Medulla oblongata (tissue), 1 donor: ENCODE results near the gene MYD88.

Experiments
- DNase-seq: peaks from one replicate; pipeline ENCODE4 v3.0.0-alpha.2; 2015; ENCODE audit errors: extremely low spot score

MYD88 gene

DNA sequence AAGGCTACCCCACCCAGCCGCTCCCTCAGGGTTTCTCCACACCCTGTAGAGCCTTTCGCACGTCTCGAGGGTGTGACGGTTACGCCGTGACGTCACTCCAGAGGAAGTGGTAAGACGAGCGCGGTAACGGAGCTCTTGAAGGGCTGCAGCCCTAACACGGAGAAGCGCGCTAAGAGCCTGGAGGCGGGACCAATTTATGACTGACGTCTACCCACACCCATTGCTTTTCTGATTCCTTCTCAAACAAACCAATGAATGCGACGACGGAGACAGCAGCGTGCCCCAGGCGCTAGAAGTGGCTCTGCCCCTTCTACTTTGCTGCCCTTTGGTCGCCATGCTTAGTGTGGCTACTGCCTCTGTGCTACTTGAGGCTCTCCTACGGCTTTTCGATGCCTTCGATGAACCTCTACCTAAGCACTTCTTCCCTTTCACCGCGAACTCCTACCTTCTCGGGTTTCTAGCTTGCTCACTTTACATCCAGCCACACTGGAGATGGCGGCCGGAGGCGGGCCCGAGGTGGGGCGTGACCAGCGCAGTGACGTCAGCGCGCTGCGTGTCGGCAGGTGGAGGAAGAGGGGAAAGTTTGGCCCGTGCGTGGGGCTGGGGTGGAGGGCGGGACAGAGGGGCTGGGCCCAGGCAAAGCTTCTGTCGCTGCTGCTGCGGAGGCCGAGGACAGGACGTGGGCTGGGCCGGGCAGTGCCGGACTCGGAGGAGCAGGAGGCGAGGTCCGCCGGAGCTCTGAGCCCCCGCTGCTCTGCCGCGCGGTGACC is 26.7 kb downstream of the MYD88 start, which contains the start of gene OXSR1:
Gene OXSR1 (plus strand): TSS at position 586 of the 770 bp plus-strand sequence. CDS start 340 bp downstream, outside the sequence.
- peak; percentile 100 for DNase-seq

DNA sequence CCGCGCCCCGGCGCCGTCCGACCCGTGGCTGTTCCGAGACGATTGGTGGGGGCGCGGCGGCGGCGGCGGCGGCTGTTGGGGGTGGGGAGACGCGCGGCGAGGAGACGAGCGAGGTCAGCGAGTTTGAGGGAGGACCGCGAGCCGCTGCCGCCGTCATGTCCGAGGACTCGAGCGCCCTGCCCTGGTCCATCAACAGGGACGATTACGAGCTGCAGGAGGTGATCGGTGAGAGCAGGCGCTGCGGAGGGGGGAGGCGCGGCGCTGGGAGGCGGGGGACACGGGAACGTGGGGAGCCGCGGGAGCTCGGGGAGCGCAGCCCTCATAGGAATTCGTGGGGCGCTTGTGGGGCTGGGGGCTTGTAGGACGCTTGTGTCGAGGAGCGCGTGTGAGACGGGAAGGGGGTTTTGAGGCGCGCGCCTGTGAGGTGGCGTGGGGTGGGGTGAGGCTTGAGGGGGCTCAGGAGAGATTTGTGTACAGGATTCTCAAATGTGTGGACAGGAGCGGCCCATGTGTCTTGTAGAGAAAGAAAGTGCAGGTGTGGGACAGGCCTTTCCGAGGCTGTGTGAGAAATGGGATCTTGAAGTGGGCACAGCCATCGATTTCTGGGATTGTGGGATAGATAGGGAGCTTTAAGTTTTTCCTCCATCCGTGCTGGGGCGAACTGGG is 27.4 kb downstream of the MYD88 start:
- DNase-seq = peak; percentile 52

DNA sequence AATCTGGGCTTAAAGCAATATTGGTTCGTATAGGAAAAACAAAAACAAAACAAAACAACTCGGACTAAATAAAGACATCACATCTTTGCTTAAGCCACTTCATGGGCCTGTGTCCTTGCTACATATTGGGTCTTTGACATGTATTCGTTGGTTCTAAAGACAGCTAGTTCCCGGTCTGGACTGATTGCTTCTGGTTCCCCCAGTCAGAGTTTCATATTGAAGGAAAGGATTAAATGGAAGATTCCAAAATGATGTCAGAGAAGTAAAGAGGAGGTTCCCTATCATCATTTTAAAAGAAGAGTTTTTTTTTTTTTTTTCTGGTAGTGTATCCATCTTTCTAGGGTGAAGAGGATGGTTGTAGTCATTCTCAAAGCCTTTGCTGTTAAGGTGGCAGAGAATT is 29.1 kb downstream of the MYD88 start:
- no peak for DNase-seq

DNA sequence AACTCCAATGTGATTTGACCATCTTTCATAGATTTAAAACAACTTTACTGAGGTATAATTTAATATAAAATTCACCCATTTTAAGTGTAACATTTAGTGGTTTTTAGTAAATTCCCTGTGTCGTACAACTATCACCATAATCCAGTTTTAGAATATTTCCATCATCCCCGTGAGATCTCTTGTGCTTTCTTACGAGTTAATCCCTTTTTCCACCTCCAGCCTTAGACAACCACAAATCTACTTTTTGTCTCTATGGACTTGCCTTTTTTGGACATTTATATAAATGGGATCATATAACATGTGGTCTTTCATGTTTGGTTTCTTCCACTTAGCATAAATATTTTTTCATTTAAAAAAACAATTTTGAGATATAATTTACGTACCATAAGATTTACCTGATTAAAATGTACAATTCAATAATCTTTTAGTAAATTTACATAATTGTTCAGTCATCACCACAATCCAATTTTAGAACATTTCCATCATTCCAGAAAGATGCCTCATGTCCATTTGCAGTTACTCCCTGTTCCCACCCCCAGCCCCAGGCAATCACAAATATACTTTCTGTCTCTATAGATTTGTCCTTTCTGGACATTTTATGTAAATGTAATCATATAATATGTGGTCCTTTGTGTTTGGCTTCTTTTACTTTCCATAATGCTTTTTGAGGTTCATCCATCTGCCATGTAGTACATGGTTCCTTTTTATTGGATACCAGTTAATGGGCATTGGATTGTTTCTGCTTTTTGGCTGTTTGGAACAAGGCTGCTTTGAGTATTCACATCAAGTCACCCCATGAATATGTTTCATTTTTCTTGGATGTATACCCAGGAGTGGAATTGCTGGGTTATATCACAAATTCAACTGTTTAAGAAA is 29.9 kb downstream of the MYD88 start:
- DNase-seq = no peak

DNA sequence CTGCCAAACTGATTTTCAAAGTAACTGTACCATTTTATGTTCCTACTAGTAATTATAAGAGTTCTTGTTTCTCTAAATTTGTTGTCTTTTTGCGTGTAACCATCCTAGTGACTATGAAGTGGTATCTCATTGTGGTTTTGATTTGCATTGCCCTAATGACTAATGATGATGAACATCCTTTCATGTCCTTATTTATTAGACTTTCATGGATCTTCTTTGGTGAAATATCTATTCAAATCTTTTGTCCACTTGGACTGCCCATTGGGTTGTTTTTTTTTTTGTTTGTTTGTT is 30.5 kb downstream of the MYD88 start:
- DNase-seq = no peak

DNA sequence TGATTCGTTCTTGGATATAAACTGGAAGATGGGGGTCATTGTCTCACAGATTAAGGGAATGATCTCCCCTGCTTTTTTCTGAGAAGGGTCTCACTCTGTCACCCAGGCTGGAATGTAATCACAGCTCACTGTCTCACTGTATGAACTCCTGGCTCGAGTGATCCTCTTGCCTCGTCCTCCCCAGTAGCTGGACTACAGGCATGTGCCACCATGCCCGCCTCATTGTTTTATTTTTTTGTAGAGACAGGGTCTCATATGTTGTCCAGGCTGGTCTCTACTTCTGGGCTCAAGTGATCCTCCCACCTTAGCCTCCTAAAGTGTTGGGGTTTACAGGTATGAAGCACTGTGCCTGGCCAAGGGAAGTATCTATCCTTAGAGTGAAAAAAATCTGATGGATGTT is 32.3 kb downstream of the MYD88 start:
- no peak for DNase-seq

DNA sequence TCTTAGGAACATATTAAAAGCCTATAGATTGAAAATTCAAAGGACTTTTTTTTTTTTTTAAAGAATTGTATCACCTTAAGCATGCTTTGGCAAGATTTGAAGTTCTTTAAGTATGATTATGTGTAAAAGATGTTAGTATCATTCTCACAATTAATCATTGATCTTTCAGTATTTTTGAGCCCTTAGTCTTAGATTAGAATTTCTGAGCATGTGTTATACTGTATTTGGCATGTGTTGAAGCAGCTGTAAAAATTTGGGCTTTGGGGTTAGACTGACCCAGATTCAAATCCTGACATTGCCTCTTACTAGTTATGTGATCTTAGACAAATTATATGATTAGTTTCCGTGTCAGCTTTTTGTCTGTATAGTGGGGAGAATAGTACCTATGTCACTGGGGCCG is 33.2 kb downstream of the MYD88 start:
- no peak for DNase-seq

DNA sequence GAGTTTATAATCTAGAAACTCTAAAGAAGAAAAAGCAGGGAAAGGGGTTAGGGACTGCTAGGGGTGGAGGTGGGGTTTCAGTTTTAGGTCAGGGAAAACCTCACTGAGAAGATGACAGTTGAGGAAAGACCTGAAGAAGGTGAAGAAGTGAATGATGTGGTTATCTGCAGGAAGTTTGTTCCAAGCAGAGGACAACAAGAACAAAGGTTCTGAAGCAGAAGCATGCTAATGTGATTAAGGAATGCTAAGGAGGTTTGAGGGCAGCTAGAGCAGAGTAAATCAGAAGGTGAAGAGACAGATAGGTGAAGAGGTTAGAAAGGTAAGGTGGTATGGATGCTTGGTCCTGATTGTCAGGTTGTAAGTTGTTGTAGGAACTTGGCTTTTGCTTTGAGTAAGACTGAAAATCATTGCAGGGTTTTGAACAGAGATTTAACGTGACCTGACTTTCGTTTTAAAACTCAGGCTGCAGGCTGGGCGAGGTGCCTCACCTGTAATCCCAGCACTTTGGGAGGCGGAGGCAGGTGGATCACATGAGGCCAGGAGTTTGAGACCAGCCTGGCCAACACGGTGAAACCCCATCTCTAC is 35.5 kb downstream of the MYD88 start:
- no peak for DNase-seq

DNA sequence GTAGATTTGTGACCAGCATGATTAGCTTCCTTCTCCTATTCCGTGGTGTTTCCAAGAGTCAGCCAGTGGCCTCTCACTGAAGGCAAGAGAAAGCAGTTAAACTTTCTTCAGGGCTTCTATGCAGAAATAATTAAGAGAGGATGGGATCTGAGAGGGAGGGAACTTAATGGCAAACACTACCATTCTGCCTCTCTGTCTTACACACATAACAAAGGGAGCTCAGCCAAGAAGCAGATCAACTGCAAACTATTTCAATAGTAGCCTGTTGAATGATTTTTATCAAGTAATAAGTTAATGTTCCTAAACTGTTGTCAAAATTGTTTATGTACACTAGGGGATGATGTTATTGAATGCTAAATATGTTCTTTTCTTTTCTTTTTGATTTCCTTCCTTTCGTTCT is 38.7 kb downstream of the MYD88 start:
- peak; percentile 7 for DNase-seq

DNA sequence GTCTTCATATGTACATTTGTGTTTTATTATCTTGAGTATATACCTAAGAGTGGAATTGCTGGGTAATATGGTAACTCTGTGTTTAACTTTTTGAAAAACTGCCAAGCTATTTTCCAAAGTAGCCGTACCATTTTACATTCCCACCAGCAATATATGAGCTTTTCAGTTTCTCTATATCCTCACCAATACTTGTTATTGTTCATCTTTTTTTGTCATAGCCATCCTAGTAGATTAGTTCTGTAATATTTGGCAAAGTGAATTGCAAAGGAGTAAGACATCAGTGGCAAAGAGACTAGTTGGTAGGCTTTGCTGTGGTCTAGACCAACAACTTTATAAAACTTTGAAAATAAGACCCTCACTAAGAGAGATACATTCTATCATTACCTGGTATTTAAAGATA is 48.3 kb downstream of the MYD88 start:
- DNase-seq = no peak

DNA sequence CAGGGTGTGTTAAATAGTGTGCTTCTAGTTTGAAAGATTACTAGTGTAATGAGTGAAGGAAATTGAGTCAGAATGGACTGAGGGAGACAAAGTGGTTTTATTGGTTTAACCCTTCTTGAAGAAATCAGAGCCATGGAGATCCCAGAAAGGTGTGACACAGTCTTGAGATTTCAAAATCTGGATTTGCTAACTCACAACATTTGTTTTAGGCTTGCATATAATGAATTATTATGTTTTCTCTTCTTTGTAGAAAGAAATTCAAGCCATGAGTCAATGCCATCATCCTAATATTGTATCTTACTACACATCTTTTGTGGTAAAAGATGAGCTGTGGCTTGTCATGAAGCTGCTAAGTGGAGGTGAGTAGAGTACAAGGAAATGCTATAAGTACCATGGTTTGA is 52.0 kb downstream of the MYD88 start:
- DNase-seq = no peak
